HepG2 (cell line): Measurements from ENCODE around the gene DICER1. TPM values are rescaled to one million over a fixed set of nuclear protein-coding genes. Genes with fewer than 3 reads are reported as not detected.
A peak's percentile ranks its signal among the peaks of the same experiment; 100 is the strongest.

Source experiments
- ATAC-seq: fragments of 200-7000 bp; cut with Tn5 transposase; 3 replicates; pipeline ENCODE4 v1.9.1; 2020; ENCODE audit warnings: mild to moderate bottlenecking, moderate library complexity
- BruUV-seq: library from RNA; stranded (reverse); fragments of 400-500 nt; replicated peaks from 2 replicates; lab custom pipeline; 2021; lab: Mats Ljungman, UMichigan
- CTCF ChIA-PET: fragments of 300-600 bp; formaldehyde crosslinking; extraction: SDS; loops from one replicate; lab custom pipeline; 2021; ENCODE audit warnings: low total read pairs, inconsistent platforms, low intra/inter-chr PET ratio; lab: Yijun Ruan, JAX
- POLR2A ChIA-PET: fragments of 350-600 bp; sonication (Branson Sonifier 250); formaldehyde crosslinking; loops from one replicate; lab custom pipeline; 2020; ENCODE audit warnings: antibody characterized with exemption, inconsistent platforms; lab: Yijun Ruan, JAX
- DNase-seq: peaks from one replicate; pipeline ENCODE4 v3.0.0-alpha.2; 2015; ENCODE audit warnings: low spot score
- FAIRE-seq: peaks from 3 replicates; lab custom pipeline; 2011; peaks lifted over from hg19 to GRCh38; lab: Jason Lieb, UNC
- H2AFZ ChIP-seq: one replicate; pipeline ENCODE4 v1.6.1; 2011; ENCODE audit warnings: low read length, inconsistent platforms
- H3K27ac ChIP-seq: fragments of 300-600 bp; 3 replicates; pipeline ENCODE4 v1.8.0; 2011; ENCODE audit warnings: mixed run types, mild to moderate bottlenecking, mixed read lengths, low read length, inconsistent platforms; ENCODE audit not compliant: insufficient read depth; ENCODE audit errors: extremely low read length
- H3K27me3 ChIP-seq, 2 experiments: fragments of 200-600 bp in 1 of 2; 2 replicates in 1 of 2; 3 replicates in 1 of 2; pipeline versions ENCODE4 v1.6.0 to v1.8.0; 2011; ENCODE audit warnings: low read length in 2 of 2, mild to moderate bottlenecking in 2 of 2, moderate library complexity in 2 of 2, inconsistent platforms in 1 of 2; ENCODE audit not compliant: insufficient read depth in 2 of 2, control insufficient read depth in 1 of 2
- H3K36me3 ChIP-seq, 2 experiments: fragments of 200-600 bp in 1 of 2; replicated peaks in 1 of 2; 2 replicates in 1 of 2; 3 replicates in 1 of 2; pipeline versions ENCODE4 v1.5.1 to v1.8.0; 2011; ENCODE audit warnings: low read length in 2 of 2, inconsistent platforms in 1 of 2; ENCODE audit not compliant: insufficient read depth in 2 of 2, control insufficient read depth in 1 of 2
- H3K4me1 ChIP-seq: 2 replicates; pipeline ENCODE4 v1.5.1; 2012; ENCODE audit warnings: low read length, inconsistent platforms; ENCODE audit not compliant: insufficient read depth
- H3K4me2 ChIP-seq: 2 replicates; pipeline ENCODE4 v1.6.0; 2011; ENCODE audit warnings: low read depth, low read length, inconsistent platforms
- H3K4me3 ChIP-seq, 3 experiments: fragments of 200-600 bp in 1 of 3; sonication (generic), shearing (Covaris generic) in 1 of 3; replicated peaks in 1 of 3; 2 replicates each; pipeline ENCODE4 v1.5.1; 2011 to 2016; ENCODE audit warnings: low read length in 3 of 3, inconsistent platforms in 2 of 3, low read depth in 2 of 3, mild to moderate bottlenecking in 2 of 3, control low read depth in 1 of 3, mixed read lengths in 1 of 3; ENCODE audit not compliant: insufficient read depth in 1 of 3
- H3K79me2 ChIP-seq: one replicate; pipeline ENCODE4 v1.6.1; 2011; ENCODE audit warnings: low read length, inconsistent platforms; ENCODE audit not compliant: insufficient read depth
- H3K9ac ChIP-seq: 2 replicates; pipeline ENCODE4 v1.6.0; 2011; ENCODE audit warnings: mild to moderate bottlenecking, low read depth, low read length, inconsistent platforms; ENCODE audit not compliant: insufficient read depth
- H3K9me3 ChIP-seq: 2 replicates; pipeline ENCODE4 v1.5.1; 2012; ENCODE audit warnings: mild to moderate bottlenecking, low read length
- H4K20me1 ChIP-seq: 2 replicates; pipeline ENCODE4 v1.6.0; 2011; ENCODE audit warnings: inconsistent platforms, mild to moderate bottlenecking, low read length, moderate library complexity; ENCODE audit not compliant: insufficient read depth
- AKAP8 ChIP-seq: sonication (generic); formaldehyde crosslinking; IDR thresholded peaks from 2 replicates; pipeline ENCODE4 v1.5.1; 2020; ENCODE audit warnings: mild to moderate bottlenecking, missing genetic modification reagents
- ATF7 ChIP-seq, 2 experiments: fragments of 450-650 bp in 1 of 2; sonication (generic) in 1 of 2; formaldehyde crosslinking in 1 of 2; IDR thresholded peaks; 2 replicates each; pipeline versions ENCODE4 v1.4.0 to v1.6.1; 2016 to 2020; ENCODE audit warnings: antibody characterized with exemption in 1 of 2, mild to moderate bottlenecking in 1 of 2, missing genetic modification reagents in 1 of 2
- DNMT3B ChIP-seq: conservative IDR thresholded peaks from 2 replicates; pipeline ENCODE4 v1.6.1; 2016; ENCODE audit warnings: missing biosample characterization, control low read depth
- FOSL2 ChIP-seq: sonication (generic); formaldehyde crosslinking; IDR thresholded peaks from 2 replicates; pipeline ENCODE4 v1.4.0; 2020; ENCODE audit warnings: missing genetic modification reagents
- GTF3A ChIP-seq: sonication (generic); formaldehyde crosslinking; conservative IDR thresholded peaks from 2 replicates; pipeline ENCODE4 v1.4.0; 2020; ENCODE audit warnings: mild to moderate bottlenecking, missing genetic modification reagents
- HMG20A ChIP-seq: IDR thresholded peaks from 2 replicates; pipeline ENCODE4 v1.6.1; 2016; ENCODE audit warnings: borderline replicate concordance
- KLF11 ChIP-seq: IDR thresholded peaks from 2 replicates; pipeline ENCODE4 v1.6.1; 2016; ENCODE audit warnings: missing compliant biosample characterization
- MAFF ChIP-seq: IDR thresholded peaks from 2 replicates; pipeline ENCODE4 v1.6.1; 2011; ENCODE audit warnings: low read depth, low read length, improper control_type of control experiment
- MAFK ChIP-seq, 2 experiments: IDR thresholded peaks in 1 of 2; conservative IDR thresholded peaks in 1 of 2; 2 replicates each; pipeline ENCODE4 v1.6.1; 2011; ENCODE audit warnings: improper control_type of control experiment in 2 of 2, low read length in 2 of 2
- NR2F6 ChIP-seq, 2 experiments: IDR thresholded peaks; 2 replicates each; pipeline ENCODE4 v1.6.1; 2016; ENCODE audit warnings: antibody characterized with exemption in 1 of 2, mild to moderate bottlenecking in 1 of 2
- PHF21A ChIP-seq: sonication (generic); formaldehyde crosslinking; IDR thresholded peaks from 2 replicates; pipeline ENCODE4 v1.5.0; 2020; ENCODE audit warnings: mild to moderate bottlenecking, missing genetic modification reagents
- RFXANK ChIP-seq: IDR thresholded peaks from 2 replicates; pipeline ENCODE4 v1.6.1; 2016
- SIN3B ChIP-seq: fragments of 150-350 bp; IDR thresholded peaks from 2 replicates; pipeline ENCODE4 v1.6.1; 2014; ENCODE audit warnings: low read length
- SRF ChIP-seq: IDR thresholded peaks from 2 replicates; pipeline ENCODE4 v1.6.1; 2011; ENCODE audit warnings: mild to moderate bottlenecking, low read depth, low read length, moderate library complexity
- ZNF878 ChIP-seq: sonication (generic); formaldehyde crosslinking; IDR thresholded peaks from 2 replicates; pipeline ENCODE4 v1.8.1; 2023; ENCODE audit warnings: mild to moderate bottlenecking, missing genetic modification reagents, moderate library complexity
- ZSCAN22 ChIP-seq: sonication (generic); formaldehyde crosslinking; IDR thresholded peaks from 2 replicates; pipeline ENCODE4 v1.4.0; 2020; ENCODE audit warnings: mild to moderate bottlenecking, missing genetic modification reagents
- WGBS: methylation state at CpG from one replicate; pipeline ENCODE4 v1.1.6; 2017; ENCODE audit warnings: low lambda C conversion rate; 5-methylcytosine and 5-hydroxymethylcytosine counted together
- in situ Hi-C: cut with HindIII; loops from 2 replicates; pipeline ENCODE4 v1.10.0; 2017; ENCODE audit warnings: low pct_unique_long_range_greater_than_20kb; ENCODE audit not compliant: extremely low pct_ligation_motif_present
- intact Hi-C: fragments of 100-400 bp; cut with micrococcal nuclease; formaldehyde crosslinking; loops from one replicate; pipeline ENCODE4 v1.10.0; 2022; ENCODE audit not compliant: unreplicated experiment
- polyA plus RNA-seq, 8 experiments: library from polyadenylated mRNA; depleted of rRNA in 3 of 8; stranded (reverse) in 7 of 8; unstranded in 1 of 8; fragments of >200 nt; fragmentation: Illumina TruSeq in 4 of 8; extraction: Trizol in 4 of 8; gene quantifications; 2 replicates each; pipeline versions ENCODE4 v1.2.1 to v1.2.3, GENCODE V29; 2011 to 2016; ENCODE audit warnings: low read depth in 4 of 8, missing spikeins in 1 of 8, mixed read lengths in 1 of 8; ENCODE audit not compliant: insufficient read depth in 1 of 8
- total RNA-seq, 5 experiments: library from RNA; depleted of rRNA; stranded (reverse); fragments of >200 nt; fragmentation: Illumina TruSeq; extraction: Trizol; gene quantifications; 2 replicates each; pipeline ENCODE4 v1.2.3, GENCODE V29; 2016; ENCODE audit warnings: low read depth in 1 of 5
- TF ChIP-seq, protein P1 (sequence below): sonication (generic); formaldehyde crosslinking; IDR thresholded peaks from 2 replicates; pipeline ENCODE4 v1.8.1; 2023; ENCODE audit warnings: mild to moderate bottlenecking, missing genetic modification reagents
- TF ChIP-seq, protein P2 (sequence below): sonication (generic); formaldehyde crosslinking; IDR thresholded peaks from 2 replicates; pipeline ENCODE4 v1.4.0; 2020; ENCODE audit warnings: mild to moderate bottlenecking, missing genetic modification reagents

DICER1 gene
- total and polyA plus RNA-seq, 2 of the 13 experiments (the other 11 are each of a cell fraction or from before 2014, with no cell fraction given): 31.8 to 61.9 TPM

DNA sequence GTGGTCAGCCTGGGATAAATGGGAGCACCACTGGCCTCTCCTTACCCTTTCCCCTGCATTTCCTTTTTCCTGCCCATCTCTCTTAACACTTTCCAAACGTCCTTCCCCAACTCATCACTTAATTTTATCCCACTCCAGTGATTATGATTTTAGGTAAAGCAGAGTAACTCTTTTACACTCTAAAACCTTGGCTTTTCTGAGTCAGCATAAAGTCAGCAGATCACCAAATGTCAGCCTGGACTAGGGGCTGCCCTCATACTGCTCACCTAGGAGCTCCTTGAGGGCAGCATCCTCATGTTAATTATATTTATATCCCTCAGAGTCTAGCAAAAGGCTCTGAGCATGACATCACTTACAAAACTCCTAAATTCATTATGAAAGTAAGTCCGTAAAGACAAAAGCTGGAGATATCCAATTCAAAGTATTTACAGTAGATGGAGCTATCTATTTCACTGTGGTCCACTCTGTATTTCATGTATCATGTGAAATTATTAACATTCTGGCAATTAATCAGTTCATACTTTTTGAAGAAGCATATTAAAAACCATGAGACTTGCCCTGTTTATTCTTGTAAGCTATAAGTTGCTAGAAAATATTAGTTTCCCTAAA lies 17.0 kb upstream of the DICER1 start:
- FAIRE-seq (no peak), DNase-seq (no peak), ATAC-seq (no peak)
- Histone ChIP-seq H3K4me1 (peaks cover 9% of the 10 kb centered on the region), H3K4me2 (no peak overlapping the region), H3K9me3 (no peaks in the 10 kb centered on the region), H3K9ac (no peak overlapping the region), H3K36me3 (no peaks in the 10 kb centered on the region), H4K20me1 (no peaks in the 10 kb centered on the region), H3K4me3 (no peak overlapping the region), H3K79me2 (no peaks in the 10 kb centered on the region), H3K27ac (no peak overlapping the region), H3K27me3 (no peaks in the 10 kb centered on the region), H2AFZ (no peak overlapping the region)
- intact Hi-C loops: no loop called here
- TF ChIP-seq MAFK (conservative IDR thresholded peaks at IDR 0.05 in 1 of 2, IDR thresholded peaks at IDR 0.05 in 1 of 2; ENCODE audit: low read length in 2 of 2) (peak; percentile 75 to 85), MAFF (peak; percentile 78), PHF21A (CRISPR knock-in tag) (no peak)
- 47% methylated on average over 2 of the region's 2 CpGs for WGBS
- CTCF ChIA-PET: no interaction called here
- no TSS peak for BruUV-seq
- in situ Hi-C loops: no loop called here
- POLR2A ChIA-PET: no interaction called here

DNA sequence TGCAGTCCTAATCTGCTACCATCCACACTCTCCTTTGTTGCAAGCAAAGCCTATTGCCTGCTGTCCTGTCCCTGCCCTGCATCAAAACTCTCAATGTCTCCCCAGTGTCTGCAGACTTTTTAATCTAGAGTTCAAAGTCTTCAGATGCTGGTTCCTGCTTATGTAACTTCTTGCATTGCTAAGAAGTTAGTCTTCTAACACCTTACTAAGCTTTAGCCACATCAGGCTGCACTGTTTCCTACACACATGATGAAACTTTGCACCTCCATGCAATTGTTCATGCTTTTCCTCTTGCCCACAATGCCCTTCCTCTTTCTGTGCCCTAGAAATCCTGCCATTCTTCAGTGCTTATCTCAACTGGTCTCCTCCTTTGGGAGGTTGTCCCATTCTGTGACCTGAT lies 16.2 kb upstream of the DICER1 start:
- Histone ChIP-seq H3K79me2 (no peaks in the 10 kb centered on the region), H3K36me3 (no peaks in the 10 kb centered on the region), H4K20me1 (no peaks in the 10 kb centered on the region), H3K4me1 (peaks cover 16% of the 10 kb centered on the region), H3K4me3 (no peak overlapping the region), H2AFZ (no peak overlapping the region), H3K4me2 (no peak overlapping the region), H3K9ac (no peak overlapping the region), H3K27ac (no peak overlapping the region), H3K27me3 (no peaks in the 10 kb centered on the region), H3K9me3 (no peaks in the 10 kb centered on the region)
- intact Hi-C loops (no loop called here), in situ Hi-C loops (no loop called here)
- no TSS peak for BruUV-seq
- ATAC-seq (no peak), DNase-seq (no peak), FAIRE-seq (no peak)
- ChIA-PET CTCF (no interaction called here), POLR2A (no interaction called here)
- TF ChIP-seq ATF7 (IDR thresholded peaks at IDR 0.05) (no peak), ATF7 (CRISPR knock-in tag; IDR thresholded peaks at IDR 0.05) (no peak), SRF (no peak), RFXANK (CRISPR knock-in tag) (no peak), FOSL2 (CRISPR knock-in tag) (no peak), HMG20A (CRISPR knock-in tag) (no peak), NR2F6 (IDR thresholded peaks at IDR 0.05) (no peak), NR2F6 (CRISPR knock-in tag; IDR thresholded peaks at IDR 0.05) (no peak), GTF3A (no peak), SIN3B (no peak), ZNF878 (CRISPR knock-in tag) (no peak), KLF11 (CRISPR knock-in tag) (no peak), ZSCAN22 (CRISPR knock-in tag) (no peak), PHF21A (CRISPR knock-in tag) (no peak), AKAP8 (CRISPR knock-in tag) (no peak), DNMT3B (no peak)
- TF ChIP-seq, protein P1, sequence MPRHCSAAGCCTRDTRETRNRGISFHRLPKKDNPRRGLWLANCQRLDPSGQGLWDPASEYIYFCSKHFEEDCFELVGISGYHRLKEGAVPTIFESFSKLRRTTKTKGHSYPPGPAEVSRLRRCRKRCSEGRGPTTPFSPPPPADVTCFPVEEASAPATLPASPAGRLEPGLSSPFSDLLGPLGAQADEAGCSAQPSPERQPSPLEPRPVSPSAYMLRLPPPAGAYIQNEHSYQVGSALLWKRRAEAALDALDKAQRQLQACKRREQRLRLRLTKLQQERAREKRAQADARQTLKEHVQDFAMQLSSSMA (CRISPR knock-in tag): no peak
- TF ChIP-seq, protein P2, sequence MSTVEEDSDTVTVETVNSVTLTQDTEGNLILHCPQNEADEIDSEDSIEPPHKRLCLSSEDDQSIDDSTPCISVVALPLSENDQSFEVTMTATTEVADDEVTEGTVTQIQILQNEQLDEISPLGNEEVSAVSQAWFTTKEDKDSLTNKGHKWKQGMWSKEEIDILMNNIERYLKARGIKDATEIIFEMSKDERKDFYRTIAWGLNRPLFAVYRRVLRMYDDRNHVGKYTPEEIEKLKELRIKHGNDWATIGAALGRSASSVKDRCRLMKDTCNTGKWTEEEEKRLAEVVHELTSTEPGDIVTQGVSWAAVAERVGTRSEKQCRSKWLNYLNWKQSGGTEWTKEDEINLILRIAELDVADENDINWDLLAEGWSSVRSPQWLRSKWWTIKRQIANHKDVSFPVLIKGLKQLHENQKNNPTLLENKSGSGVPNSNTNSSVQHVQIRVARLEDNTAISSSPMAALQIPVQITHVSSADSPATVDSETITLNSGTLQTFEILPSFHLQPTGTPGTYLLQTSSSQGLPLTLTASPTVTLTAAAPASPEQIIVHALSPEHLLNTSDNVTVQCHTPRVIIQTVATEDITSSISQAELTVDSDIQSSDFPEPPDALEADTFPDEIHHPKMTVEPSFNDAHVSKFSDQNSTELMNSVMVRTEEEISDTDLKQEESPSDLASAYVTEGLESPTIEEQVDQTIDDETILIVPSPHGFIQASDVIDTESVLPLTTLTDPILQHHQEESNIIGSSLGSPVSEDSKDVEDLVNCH (CRISPR knock-in tag): no peak
